B cell (primary cell): ENCODE data around the gene PTPN5. TPM values are rescaled to one million over a fixed set of nuclear protein-coding genes. Genes with fewer than 3 reads are reported as not detected.

ENCODE experiments used
- ATAC-seq: fragments of 200-7000 bp; cut with Tn5 transposase; one replicate; pipeline ENCODE4 v1.10.0; 2021; ENCODE audit warnings: low read depth, mild to moderate bottlenecking, moderate number of reproducible peaks, moderate library complexity
- CTCF ChIA-PET: fragments of 350-600 bp; sonication (Branson Sonifier 250); formaldehyde crosslinking; loops from one replicate; lab custom pipeline; 2021; ENCODE audit warnings: antibody characterized with exemption, inconsistent platforms; lab: Charles Lee
- POLR2A ChIA-PET: fragments of 350-600 bp; sonication (Branson Sonifier 250); formaldehyde crosslinking; loops from one replicate; lab custom pipeline; 2021; ENCODE audit warnings: antibody characterized with exemption; lab: Charles Lee
- DNase-seq: peaks from one replicate; pipeline ENCODE4 v3.0.0; 2013
- H2AFZ ChIP-seq: 2 replicates; pipeline ENCODE4 v1.6.1; 2012; ENCODE audit warnings: mild to moderate bottlenecking, low read depth, low read length; ENCODE audit not compliant: insufficient read depth, poor library complexity, severe bottlenecking
- H3K27ac ChIP-seq, 2 donors: 1 replicate in 1 of 2; 2 replicates in 1 of 2; pipeline ENCODE4 v1.5.1; 2012 to 2013; ENCODE audit warnings: low read length in 2 of 2, mild to moderate bottlenecking in 2 of 2, moderate library complexity in 1 of 2
- H3K27me3 ChIP-seq, 4 experiments: fragments of 200-600 bp in 1 of 4; sonication (generic) in 1 of 4; replicated peaks in 1 of 4; 1 replicate in 2 of 4; 2 replicates in 2 of 4; pipeline versions ENCODE4 v1.6.1 to v1.7.0; 2013 to 2016; ENCODE audit warnings: low read length in 3 of 4, mild to moderate bottlenecking in 2 of 4, mixed read lengths in 1 of 4, moderate library complexity in 1 of 4; ENCODE audit not compliant: insufficient read depth in 4 of 4, control insufficient read depth in 3 of 4; ENCODE audit errors: control extremely low read depth in 1 of 4
- H3K36me3 ChIP-seq, 2 experiments: replicated peaks in 1 of 2; 1 replicate in 1 of 2; 2 replicates in 1 of 2; pipeline versions ENCODE4 v1.6.1 to v1.7.1; 2013; ENCODE audit warnings: low read length in 1 of 2; ENCODE audit not compliant: insufficient read depth in 2 of 2, control insufficient read depth in 1 of 2; ENCODE audit errors: control extremely low read depth in 1 of 2, extremely low read depth in 1 of 2
- H3K4me1 ChIP-seq, 2 donors: fragments of 200-600 bp in 1 of 2; sonication (generic) in 1 of 2; 1 replicate in 1 of 2; 2 replicates in 1 of 2; pipeline versions ENCODE4 v1.5.1 to v1.6.1; 2013 to 2017; ENCODE audit warnings: low read length in 2 of 2; ENCODE audit not compliant: control insufficient read depth in 2 of 2, insufficient read depth in 2 of 2
- H3K4me2 ChIP-seq: replicated peaks from 2 replicates; pipeline ENCODE3; 2012; ENCODE audit warnings: mild to moderate bottlenecking, low read depth, low read length; ENCODE audit not compliant: poor library complexity, severe bottlenecking
- H3K4me3 ChIP-seq, 5 experiments: fragments of 200-600 bp in 1 of 5; sonication (generic) in 1 of 5; 1 replicate in 3 of 5; 2 replicates in 2 of 5; pipeline versions ENCODE4 v1.5.1 to v1.7.0; 2011 to 2016; ENCODE audit warnings: low read length in 4 of 5, mild to moderate bottlenecking in 4 of 5, low read depth in 2 of 5, control low read depth in 1 of 5, moderate library complexity in 1 of 5; ENCODE audit not compliant: insufficient read depth in 1 of 5; ENCODE audit errors: control extremely low read depth in 1 of 5, extremely low read depth in 1 of 5
- H3K79me2 ChIP-seq: fragments of 200-600 bp; sonication (generic); one replicate; pipeline ENCODE4 v1.6.0; 2016; ENCODE audit warnings: low read length; ENCODE audit not compliant: control insufficient read depth, insufficient read depth
- H3K9ac ChIP-seq: fragments of 200-600 bp; sonication (generic); 2 replicates; pipeline ENCODE4 v1.6.1; 2017; ENCODE audit warnings: mild to moderate bottlenecking, low read length, moderate library complexity
- H3K9me3 ChIP-seq, 3 donors: one replicate each; pipeline versions ENCODE4 v1.6.1 to v1.7.1; 2013; ENCODE audit warnings: low read length in 2 of 3; ENCODE audit not compliant: control insufficient read depth in 2 of 3, insufficient read depth in 1 of 3; ENCODE audit errors: control extremely low read depth in 1 of 3
- H4K20me1 ChIP-seq: 2 replicates; pipeline ENCODE4 v1.6.0; 2012; ENCODE audit warnings: mild to moderate bottlenecking, low read length; ENCODE audit not compliant: insufficient read depth, control insufficient read depth, poor library complexity, severe bottlenecking
- H3K27ac Mint-ChIP-seq: one replicate; pipeline ENCODE4 v1.8.0; 2021; ENCODE audit warnings: mixed read lengths
- H3K27me3 Mint-ChIP-seq: one replicate; pipeline ENCODE4 v1.8.0; 2021; ENCODE audit warnings: mixed read lengths
- H3K4me1 Mint-ChIP-seq: one replicate; pipeline ENCODE4 v1.8.0; 2021; ENCODE audit warnings: mixed read lengths
- H3K4me3 Mint-ChIP-seq: one replicate; pipeline ENCODE4 v1.8.0; 2021; ENCODE audit warnings: mixed read lengths
- H3K9me3 Mint-ChIP-seq: one replicate; pipeline ENCODE4 v1.8.0; 2022; ENCODE audit warnings: mixed read lengths; ENCODE audit not compliant: insufficient read depth
- EZH2 ChIP-seq: IDR thresholded peaks from 2 replicates; pipeline ENCODE4 v1.6.1; 2012; ENCODE audit warnings: borderline replicate concordance, low read depth, mild to moderate bottlenecking, moderate library complexity, low read length; ENCODE audit not compliant: insufficient read depth, poor library complexity, severe bottlenecking
- WGBS: methylation state at CpG from one replicate; pipeline ENCODE4 v1.1.5; 2013; ENCODE audit warnings: missing lambda C conversion rate; ENCODE audit not compliant: insufficient coverage; 5-methylcytosine and 5-hydroxymethylcytosine counted together
- intact Hi-C: fragments of 100-400 bp; cut with micrococcal nuclease; formaldehyde crosslinking; loops from one replicate; pipeline ENCODE4 v1.10.0; 2022
- polyA plus RNA-seq: library from polyadenylated mRNA; depleted of rRNA; stranded (reverse); fragments of >200 nt; gene quantifications from 2 replicates; pipeline ENCODE4 v1.2.3, GENCODE V29; 2012
- total RNA-seq, 2 donors: library from RNA; stranded (reverse); fragments of 120-200 nt in 1 of 2; gene quantifications; 1 replicate in 1 of 2; 2 replicates in 1 of 2; pipeline versions ENCODE4 v1.2.3 to v1.2.4, GENCODE V29; 2013 to 2022
- TF ChIP-seq, protein P1 (sequence below): fragments of 200-600 bp; IDR thresholded peaks from one replicate; pipeline ENCODE4 v1.8.0; 2022; ENCODE audit warnings: antibody characterized with exemption, mild to moderate bottlenecking

PTPN5 gene
- total and polyA plus RNA-seq, 2 donors (not counting 1 experiment from before 2014, with no cell fraction given): not detected

DNA sequence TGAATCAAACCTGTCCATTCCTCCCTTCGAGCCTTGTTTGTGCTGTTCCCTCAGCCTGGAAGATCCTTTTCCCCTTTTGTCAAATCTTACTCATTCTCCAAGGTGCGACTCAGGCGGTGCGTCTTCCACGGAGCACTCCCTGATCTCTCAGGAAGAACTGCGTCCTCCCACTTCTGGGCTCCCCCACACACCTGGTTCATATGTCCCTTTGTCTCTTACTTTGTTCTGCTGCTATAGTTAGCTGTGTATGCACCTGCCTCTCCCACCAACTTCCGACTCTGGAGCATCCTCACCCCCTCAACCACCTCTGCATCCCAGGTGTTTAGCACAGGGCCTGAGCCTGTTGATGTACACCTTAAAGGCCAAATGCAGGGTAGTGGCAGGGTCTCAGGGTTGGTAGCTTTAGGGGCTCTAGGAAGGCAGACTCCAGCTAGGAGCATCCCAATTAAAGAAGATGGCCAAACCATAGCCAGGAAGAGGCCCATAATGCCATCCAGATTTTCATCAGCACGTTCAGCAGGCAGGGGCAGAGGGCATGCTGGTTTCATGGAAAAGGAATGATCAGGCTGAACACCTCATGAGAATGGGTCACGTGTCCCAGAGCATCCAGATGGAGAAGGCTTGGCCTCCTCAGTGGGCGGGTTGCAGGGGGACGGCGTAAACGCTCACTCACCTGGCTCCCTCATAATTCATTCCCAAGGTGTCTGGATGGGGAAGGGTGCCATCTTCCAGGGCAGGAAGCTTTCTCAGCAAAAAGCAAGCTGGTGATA is 20.1 kb downstream of the PTPN5 start:
- Histone ChIP-seq H3K36me3 (no peaks in the 10 kb centered on the region), H3K79me2 (no peaks in the 10 kb centered on the region), H4K20me1 (no peaks in the 10 kb centered on the region), H3K4me2 (no peak overlapping the region), H3K9ac (no peak overlapping the region), H3K27me3 (peaks cover 0 to 5% (median 0%) of the 10 kb centered on the region in 4 experiments), H3K4me3 (no peak overlapping the region), H2AFZ (no peak overlapping the region), H3K4me1 (no peaks in the 10 kb centered on the region), H3K27ac (no peak overlapping the region), H3K9me3 (no peaks in the 10 kb centered on the region)
- intact Hi-C loops: no loop called here
- no peak for DNase-seq
- POLR2A ChIA-PET: no interaction called here
- peaks cover 27% of the 10 kb centered on the region for H3K27me3 Mint-ChIP-seq
- peaks cover 2% of the 10 kb centered on the region for H3K4me1 Mint-ChIP-seq
- TF ChIP-seq, protein P1, sequence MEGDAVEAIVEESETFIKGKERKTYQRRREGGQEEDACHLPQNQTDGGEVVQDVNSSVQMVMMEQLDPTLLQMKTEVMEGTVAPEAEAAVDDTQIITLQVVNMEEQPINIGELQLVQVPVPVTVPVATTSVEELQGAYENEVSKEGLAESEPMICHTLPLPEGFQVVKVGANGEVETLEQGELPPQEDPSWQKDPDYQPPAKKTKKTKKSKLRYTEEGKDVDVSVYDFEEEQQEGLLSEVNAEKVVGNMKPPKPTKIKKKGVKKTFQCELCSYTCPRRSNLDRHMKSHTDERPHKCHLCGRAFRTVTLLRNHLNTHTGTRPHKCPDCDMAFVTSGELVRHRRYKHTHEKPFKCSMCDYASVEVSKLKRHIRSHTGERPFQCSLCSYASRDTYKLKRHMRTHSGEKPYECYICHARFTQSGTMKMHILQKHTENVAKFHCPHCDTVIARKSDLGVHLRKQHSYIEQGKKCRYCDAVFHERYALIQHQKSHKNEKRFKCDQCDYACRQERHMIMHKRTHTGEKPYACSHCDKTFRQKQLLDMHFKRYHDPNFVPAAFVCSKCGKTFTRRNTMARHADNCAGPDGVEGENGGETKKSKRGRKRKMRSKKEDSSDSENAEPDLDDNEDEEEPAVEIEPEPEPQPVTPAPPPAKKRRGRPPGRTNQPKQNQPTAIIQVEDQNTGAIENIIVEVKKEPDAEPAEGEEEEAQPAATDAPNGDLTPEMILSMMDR: no peak
- TF ChIP-seq EZH2: no peak
- H3K27ac Mint-ChIP-seq: no peak overlapping the region
- no peak for ATAC-seq
- CTCF ChIA-PET: interaction anchor here (1.2 kb wide), 1 partner anchor 656 kb away, joined by 3 read pairs; no protein-coding TSS in a partner anchor
- no peak overlapping the region for H3K4me3 Mint-ChIP-seq
- 85% methylated on average over 8 of the region's 13 CpGs for WGBS
- H3K9me3 Mint-ChIP-seq: no peaks in the 10 kb centered on the region

GRCh38 chr11:18770479-18771125 is 21.0 kb downstream of the PTPN5 start:
- Mint-ChIP-seq H3K27ac (no peak overlapping the region), H3K9me3 (no peaks in the 10 kb centered on the region), H3K4me3 (no peak overlapping the region), H3K4me1 (peaks cover 2% of the 10 kb centered on the region), H3K27me3 (peaks cover 27% of the 10 kb centered on the region)
- Histone ChIP-seq H2AFZ (no peak overlapping the region), H3K9ac (no peak overlapping the region), H3K79me2 (no peaks in the 10 kb centered on the region), H3K27ac (no peak overlapping the region), H3K36me3 (no peaks in the 10 kb centered on the region), H3K27me3 (peaks cover 0 to 5% (median 0%) of the 10 kb centered on the region in 4 experiments), H4K20me1 (no peaks in the 10 kb centered on the region), H3K9me3 (no peaks in the 10 kb centered on the region), H3K4me2 (no peak overlapping the region), H3K4me3 (no peak overlapping the region), H3K4me1 (no peaks in the 10 kb centered on the region)
- ChIA-PET CTCF (interaction anchor here (1.2 kb wide), 1 partner anchor 655 kb away, joined by 3 read pairs; no protein-coding TSS in a partner anchor), POLR2A (no interaction called here)
- intact Hi-C loops: no loop called here
- ATAC-seq (no peak), DNase-seq (no peak)
- TF ChIP-seq EZH2: no peak
- TF ChIP-seq, protein P1: no peak
- WGBS: 75% methylated on average over 4 of the region's 11 CpGs
